Muscle of leg (tissue), 11 donors: Measurements from ENCODE around the gene GPR37. TPM values are rescaled to one million over a fixed set of nuclear protein-coding genes. Genes with fewer than 3 reads are reported as not detected.

Experiments
- DNase-seq: peaks from one replicate; pipeline ENCODE4 v3.0.0; 2013
- H3K27ac ChIP-seq: one replicate; pipeline ENCODE4 v1.5.1; 2013; ENCODE audit warnings: mild to moderate bottlenecking, low read length, control low read depth
- H3K27me3 ChIP-seq: one replicate; pipeline ENCODE4 v1.6.1; 2013; ENCODE audit warnings: low read length; ENCODE audit not compliant: control insufficient read depth, insufficient read depth
- H3K36me3 ChIP-seq: one replicate; pipeline ENCODE4 v1.6.1; 2013; ENCODE audit warnings: low read length; ENCODE audit not compliant: control insufficient read depth, insufficient read depth
- H3K4me1 ChIP-seq: one replicate; pipeline ENCODE4 v1.6.1; 2013; ENCODE audit warnings: low read length; ENCODE audit not compliant: control insufficient read depth, insufficient read depth
- H3K4me3 ChIP-seq: one replicate; pipeline ENCODE4 v1.5.1; 2013; ENCODE audit warnings: low read length, control low read depth
- H3K9me3 ChIP-seq: replicated peaks from 2 replicates; pipeline ENCODE4 v1.6.1; 2013; ENCODE audit warnings: low read depth, low read length; ENCODE audit not compliant: control insufficient read depth
- WGBS: methylation state at CpG from one replicate; pipeline ENCODE4 v1.1.5; 2013; ENCODE audit warnings: missing lambda C conversion rate; ENCODE audit not compliant: insufficient coverage; 5-methylcytosine and 5-hydroxymethylcytosine counted together
- polyA plus RNA-seq, 8 donors: library from polyadenylated mRNA; unstranded; fragments of 120-200 nt; gene quantifications; one replicate each; pipeline versions ENCODE4 v1.2.1 to v1.2.3, GENCODE V29; 2013; ENCODE audit warnings: inconsistent platforms in 1 of 8, low replicate concordance in 1 of 8; ENCODE audit not compliant: insufficient read length in 8 of 8, insufficient read depth in 1 of 8
- total RNA-seq: library from RNA; stranded (reverse); fragments of 120-200 nt; gene quantifications from one replicate; pipeline ENCODE4 v1.2.4, GENCODE V29; 2013

Gene GPR37
- total and polyA plus RNA-seq, 9 donors, result 14.9 to 54.6 (median 28.9) TPM

DNA sequence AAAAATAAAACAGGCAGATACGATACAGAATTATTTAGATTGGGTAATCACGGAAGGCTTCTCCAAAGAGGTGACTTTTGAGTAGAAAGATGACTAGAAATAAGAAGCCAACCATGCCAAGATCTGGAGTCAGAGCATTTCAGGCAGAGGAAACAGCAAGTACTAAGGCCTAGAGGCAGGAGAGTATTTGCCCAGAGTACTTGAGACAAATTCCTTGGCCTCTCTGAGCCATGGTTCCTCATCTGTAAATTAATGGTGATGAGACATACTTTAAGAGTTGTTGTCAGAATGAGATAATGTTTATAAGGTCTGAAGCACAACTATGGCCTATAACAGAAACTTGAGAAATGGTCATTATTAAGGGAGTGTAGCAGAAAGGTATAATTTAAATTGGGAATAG lies 15.8 kb upstream of the GPR37 start:
- H3K36me3 ChIP-seq, result no peaks in the 10 kb centered on the region
- no peaks in the 10 kb centered on the region for H3K27me3 ChIP-seq
- H3K4me3 ChIP-seq, result no peak overlapping the region
- 100% methylated on average over 1 of the region's 2 CpGs for WGBS
- no peaks in the 10 kb centered on the region for H3K4me1 ChIP-seq
- no peaks in the 10 kb centered on the region for H3K9me3 ChIP-seq
- no peak overlapping the region for H3K27ac ChIP-seq
- no peak for DNase-seq

DNA sequence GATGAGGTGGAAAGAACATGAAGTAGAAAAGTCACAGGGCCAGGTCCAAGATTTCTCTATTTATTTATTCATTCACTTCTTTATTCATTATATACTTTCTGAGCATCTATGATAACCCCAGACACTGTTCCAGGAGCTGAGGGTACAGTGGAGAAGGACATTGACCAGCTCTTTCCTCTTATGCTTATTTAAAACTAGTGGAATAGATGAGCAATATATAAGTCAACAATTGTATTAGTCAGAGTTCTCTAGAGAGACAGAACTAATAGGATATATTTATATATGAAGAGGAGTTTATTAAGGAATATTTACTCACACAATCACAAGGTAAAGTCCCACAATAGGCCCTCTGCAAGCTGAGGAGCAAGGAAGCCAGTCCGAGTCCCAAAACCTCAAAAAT lies 15.0 kb upstream of the GPR37 start:
- no peaks in the 10 kb centered on the region for H3K4me1 ChIP-seq
- WGBS, result 80% methylated on average over 1 of the region's 1 CpG
- no peaks in the 10 kb centered on the region for H3K36me3 ChIP-seq
- H3K27ac ChIP-seq, result no peak overlapping the region
- H3K4me3 ChIP-seq, result no peak overlapping the region
- DNase-seq, result no peak
- no peaks in the 10 kb centered on the region for H3K9me3 ChIP-seq
- H3K27me3 ChIP-seq, result no peaks in the 10 kb centered on the region

DNA sequence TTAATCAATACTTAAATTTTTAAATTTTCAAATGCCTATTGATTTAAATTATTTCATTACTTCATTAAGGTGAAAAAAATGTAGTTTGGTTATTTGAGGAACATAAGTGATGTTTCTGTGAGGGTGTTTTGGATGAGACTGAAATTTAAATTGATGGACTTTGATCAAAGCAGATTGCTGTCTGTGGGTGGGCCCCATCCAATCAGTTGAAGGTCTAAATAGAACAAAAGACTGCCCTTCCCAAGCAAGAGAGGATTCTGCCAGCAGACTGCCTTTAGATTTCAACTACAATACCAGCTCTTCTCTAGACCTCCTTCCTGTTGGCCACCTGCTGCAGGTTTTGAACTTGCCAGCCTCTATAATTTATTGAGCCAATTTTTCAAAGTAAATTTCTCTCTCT lies 14.5 kb upstream of the GPR37 start:
- no peak overlapping the region for H3K27ac ChIP-seq
- H3K9me3 ChIP-seq, result no peaks in the 10 kb centered on the region
- no peak overlapping the region for H3K4me3 ChIP-seq
- H3K27me3 ChIP-seq, result no peaks in the 10 kb centered on the region
- H3K36me3 ChIP-seq, result no peaks in the 10 kb centered on the region
- DNase-seq, result no peak
- no peaks in the 10 kb centered on the region for H3K4me1 ChIP-seq

DNA sequence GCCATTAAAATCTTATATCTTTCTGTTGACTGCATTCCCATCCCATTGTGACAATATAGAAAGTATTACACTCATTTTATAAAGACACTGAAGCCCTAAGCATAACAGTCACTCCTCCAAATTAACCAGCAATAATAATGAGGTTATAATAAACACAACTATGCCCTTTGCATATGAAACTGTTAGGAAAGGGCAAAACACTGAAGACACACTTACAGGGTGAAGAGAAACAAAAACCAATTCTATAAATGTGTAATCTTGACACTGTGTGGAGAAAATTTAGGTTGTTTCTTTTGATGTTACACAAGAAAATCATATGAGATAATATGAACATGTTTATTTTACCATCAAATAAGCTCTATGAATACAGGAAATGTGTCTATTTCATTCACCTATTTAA lies 14.0 kb upstream of the GPR37 start:
- Histone ChIP-seq H3K36me3 (no peaks in the 10 kb centered on the region), H3K9me3 (no peaks in the 10 kb centered on the region), H3K4me3 (no peak overlapping the region), H3K27ac (no peak overlapping the region), H3K4me1 (no peaks in the 10 kb centered on the region), H3K27me3 (no peaks in the 10 kb centered on the region)
- DNase-seq, result no peak

DNA sequence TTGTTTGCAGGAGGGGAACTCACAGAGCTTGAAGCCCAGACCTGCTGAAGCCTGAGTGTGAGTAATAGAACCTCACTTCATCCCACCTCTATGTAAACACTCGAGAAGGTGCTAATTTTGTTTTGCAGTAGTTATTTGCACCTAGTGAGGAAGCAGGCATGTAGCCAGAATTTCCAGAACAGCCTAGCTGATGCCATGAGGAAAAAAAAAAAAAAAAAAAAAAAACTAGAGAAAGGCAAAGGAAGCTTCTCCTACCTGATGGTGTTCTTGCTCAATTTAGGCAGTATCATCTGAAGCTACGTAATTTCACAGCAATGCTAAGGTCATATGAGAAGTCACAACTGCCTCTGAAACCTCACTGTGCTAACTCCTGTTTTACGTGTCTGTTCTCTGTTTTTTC lies 13.6 kb upstream of the GPR37 start:
- WGBS, result no CpG with 5 or more reads among the region's 3 CpGs
- Histone ChIP-seq H3K4me3 (no peak overlapping the region), H3K27me3 (no peaks in the 10 kb centered on the region), H3K4me1 (no peaks in the 10 kb centered on the region), H3K36me3 (no peaks in the 10 kb centered on the region), H3K27ac (no peak overlapping the region), H3K9me3 (no peaks in the 10 kb centered on the region)
- no peak for DNase-seq

DNA sequence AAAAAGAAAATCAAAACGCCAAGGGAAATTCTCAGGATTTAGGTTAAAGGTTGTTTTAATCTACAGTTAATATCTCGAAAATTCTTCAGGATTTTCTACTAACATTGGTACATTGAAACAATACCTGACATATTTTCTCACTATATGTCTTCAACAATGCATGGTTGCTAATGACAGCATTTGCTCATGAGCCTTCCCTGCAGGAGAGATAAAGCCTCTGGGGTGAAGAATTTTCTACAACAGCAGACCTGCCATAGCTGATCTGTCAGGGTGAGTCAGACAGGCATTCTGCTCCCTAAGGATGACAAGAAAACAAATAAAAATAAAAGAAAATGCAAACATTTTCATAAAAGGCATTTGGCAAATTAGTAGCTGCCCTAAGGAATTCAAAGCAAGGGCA lies 11.7 kb upstream of the GPR37 start:
- H3K36me3 ChIP-seq, result no peaks in the 10 kb centered on the region
- H3K4me1 ChIP-seq, result no peaks in the 10 kb centered on the region
- H3K4me3 ChIP-seq, result no peak overlapping the region
- H3K9me3 ChIP-seq, result no peaks in the 10 kb centered on the region
- no peak for DNase-seq
- H3K27ac ChIP-seq, result no peak overlapping the region
- H3K27me3 ChIP-seq, result no peaks in the 10 kb centered on the region
- no CpG with 5 or more reads among the region's 2 CpGs for WGBS

DNA sequence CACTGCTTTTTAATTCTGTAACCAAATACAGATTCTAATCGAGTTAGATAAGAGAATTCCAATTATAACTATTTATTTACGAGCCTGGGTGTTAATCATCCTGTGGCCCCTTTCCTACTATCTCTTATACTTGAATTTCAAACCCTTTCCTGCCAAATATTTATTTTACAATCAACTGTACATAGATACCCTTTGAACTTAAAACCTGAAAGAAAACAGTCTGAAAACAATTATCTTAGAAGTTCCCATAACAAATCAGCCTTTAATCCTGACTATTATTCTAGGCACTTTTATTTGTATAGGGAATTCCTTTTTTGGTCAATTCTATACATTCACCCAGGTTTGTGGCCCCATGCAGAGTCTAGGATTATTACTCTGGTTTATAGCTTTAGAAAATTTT lies 10.6 kb upstream of the GPR37 start:
- Histone ChIP-seq H3K36me3 (no peaks in the 10 kb centered on the region), H3K4me3 (no peak overlapping the region), H3K4me1 (no peaks in the 10 kb centered on the region), H3K9me3 (no peaks in the 10 kb centered on the region), H3K27me3 (no peaks in the 10 kb centered on the region), H3K27ac (no peak overlapping the region)
- WGBS, result no CpG with 5 or more reads among the region's 2 CpGs
- DNase-seq, result no peak

DNA sequence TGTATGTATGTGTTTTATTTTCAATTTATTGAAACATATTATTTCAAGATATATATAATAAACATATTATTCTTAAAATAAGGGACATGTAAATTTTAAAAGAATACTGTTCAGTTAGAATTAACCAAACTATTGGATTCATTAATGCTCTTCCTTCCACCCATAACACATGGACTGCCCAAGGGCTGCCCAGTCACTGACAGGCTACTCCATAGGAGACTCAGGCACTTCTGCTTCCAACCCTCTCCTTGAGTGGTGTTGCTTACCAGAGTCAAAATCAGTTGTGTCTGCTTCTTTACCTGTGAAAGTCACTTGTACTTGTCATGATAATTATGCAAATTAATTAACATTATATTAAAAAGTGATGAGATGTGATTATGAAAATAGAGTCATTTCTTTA lies 9.8 kb upstream of the GPR37 start:
- DNase-seq, result no peak
- H3K4me3 ChIP-seq, result no peak overlapping the region

DNA sequence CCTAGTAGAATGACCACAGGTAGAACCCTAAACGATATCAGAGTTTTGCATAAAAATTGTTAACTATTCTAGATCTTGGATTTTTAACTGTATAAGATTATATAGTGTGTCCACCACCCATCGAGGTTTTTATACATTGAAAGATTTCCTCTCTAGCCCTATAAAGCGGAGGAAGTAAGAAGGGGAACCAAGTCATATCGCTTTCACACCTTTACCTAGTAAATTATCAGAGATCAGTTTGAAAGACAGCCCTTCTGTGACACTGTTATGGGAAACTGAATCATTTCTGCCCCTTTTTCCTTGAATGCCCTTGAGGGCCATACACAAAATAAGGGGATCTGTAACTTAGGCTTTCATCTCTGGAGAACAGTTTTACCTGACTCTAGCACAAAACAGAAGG lies 8.3 kb upstream of the GPR37 start:
- Histone ChIP-seq H3K4me1 (no peaks in the 10 kb centered on the region), H3K27ac (no peak overlapping the region), H3K4me3 (no peak overlapping the region), H3K27me3 (no peaks in the 10 kb centered on the region), H3K9me3 (no peaks in the 10 kb centered on the region), H3K36me3 (no peaks in the 10 kb centered on the region)
- no CpG with 5 or more reads among the region's 4 CpGs for WGBS
- no peak for DNase-seq

More for the DNA sequence above, 9.8 kb upstream of the GPR37 start:
- Histone ChIP-seq H3K27ac (no peak overlapping the region), H3K27me3 (no peaks in the 10 kb centered on the region), H3K9me3 (no peaks in the 10 kb centered on the region), H3K36me3 (no peaks in the 10 kb centered on the region), H3K4me1 (no peaks in the 10 kb centered on the region)

DNA sequence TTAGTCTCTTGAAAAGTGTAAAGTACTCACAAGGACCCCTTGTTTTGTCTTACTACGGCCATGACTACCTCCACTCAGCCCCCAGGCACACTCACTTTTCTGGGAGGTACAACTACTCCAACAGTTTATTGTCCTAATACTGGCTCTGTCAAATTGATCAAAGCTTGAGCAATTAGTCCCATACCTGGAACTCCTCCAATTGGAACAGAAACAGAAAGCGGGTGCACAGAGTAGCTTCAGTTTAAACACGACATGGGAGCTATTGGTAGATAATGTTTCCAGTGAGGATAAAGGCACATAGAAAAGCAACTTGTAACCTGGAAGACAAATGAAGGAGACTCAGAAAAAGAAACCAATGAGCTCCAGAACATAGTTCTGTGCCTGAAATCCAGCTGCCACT lies 7.7 kb upstream of the GPR37 start:
- H3K4me1 ChIP-seq, result no peaks in the 10 kb centered on the region
- no peaks in the 10 kb centered on the region for H3K9me3 ChIP-seq
- H3K27ac ChIP-seq, result no peak overlapping the region
- H3K36me3 ChIP-seq, result no peaks in the 10 kb centered on the region
- no peaks in the 10 kb centered on the region for H3K27me3 ChIP-seq
- no peak overlapping the region for H3K4me3 ChIP-seq
- no peak for DNase-seq
- 83% methylated on average over 2 of the region's 3 CpGs for WGBS

DNA sequence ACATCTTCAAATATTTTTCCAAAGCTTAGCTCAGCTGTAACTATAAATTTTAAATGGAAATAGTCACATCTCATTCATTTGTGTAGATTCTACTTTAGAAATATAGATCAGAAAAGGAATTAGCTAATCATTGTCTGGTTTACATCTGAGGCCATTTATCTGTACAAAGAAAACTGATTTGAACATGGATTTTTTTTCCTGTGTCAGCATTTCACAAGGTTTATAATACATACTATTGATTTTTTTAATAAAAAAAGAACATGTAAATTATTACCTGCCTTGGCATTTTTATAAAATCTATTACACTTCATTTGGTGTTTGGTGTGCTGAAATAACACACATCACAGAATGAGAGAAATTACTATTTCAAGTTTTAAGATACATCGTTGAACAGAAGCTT lies 3.5 kb upstream of the GPR37 start:
- Histone ChIP-seq H3K4me1 (peaks cover 9% of the 10 kb centered on the region), H3K9me3 (no peaks in the 10 kb centered on the region), H3K27ac (no peak overlapping the region), H3K4me3 (no peak overlapping the region), H3K36me3 (no peaks in the 10 kb centered on the region), H3K27me3 (peaks cover 21% of the 10 kb centered on the region)
- WGBS, result no CpG with 5 or more reads among the region's 1 CpG
- DNase-seq, result no peak
